Stimulated activated naive CD8-positive, alpha-beta T cell treated with anti-CD3 and anti-CD28 coated beads, Interleukin-15, Interleukin-2, amounts not matched to agents 100 ng/mL and 50 ng/mL, for 24 hours (primary cell): ENCODE results near the gene ODAD4.
"Not testable (repeated sequence)": the region's sequence is repeated elsewhere in the genome, so short reads cannot be mapped to it uniquely, and the experiment has no call there.

Source experiments
- H3K27ac Mint-ChIP-seq: one replicate; pipeline ENCODE4 v1.8.0; 2021; ENCODE audit warnings: mild to moderate bottlenecking, mixed read lengths
- H3K27me3 Mint-ChIP-seq: one replicate; pipeline ENCODE4 v1.8.0; 2021; ENCODE audit warnings: mixed read lengths
- H3K36me3 Mint-ChIP-seq: one replicate; pipeline ENCODE4 v1.8.0; 2021; ENCODE audit warnings: low read depth, mixed read lengths
- H3K4me1 Mint-ChIP-seq: one replicate; pipeline ENCODE4 v1.8.0; 2021; ENCODE audit warnings: low read depth, mixed read lengths
- H3K4me3 Mint-ChIP-seq: one replicate; pipeline ENCODE4 v1.8.0; 2021; ENCODE audit warnings: mild to moderate bottlenecking, mixed read lengths
- H3K9me3 Mint-ChIP-seq: one replicate; pipeline ENCODE4 v1.8.0; 2021; ENCODE audit warnings: mixed read lengths

The ODAD4 gene

GRCh38 chr17:41919840-41920579 lies 10.4 kb upstream of the ODAD4 start:
- Mint-ChIP-seq H3K4me1 (peaks cover 32% of the 10 kb centered on the region), H3K4me3 (peak overlapping the region; percentile 92), H3K27me3 (no peaks in the 10 kb centered on the region), H3K27ac (no peak overlapping the region), H3K9me3 (no peaks in the 10 kb centered on the region), H3K36me3 (peaks cover 7% of the 10 kb centered on the region)

DNA sequence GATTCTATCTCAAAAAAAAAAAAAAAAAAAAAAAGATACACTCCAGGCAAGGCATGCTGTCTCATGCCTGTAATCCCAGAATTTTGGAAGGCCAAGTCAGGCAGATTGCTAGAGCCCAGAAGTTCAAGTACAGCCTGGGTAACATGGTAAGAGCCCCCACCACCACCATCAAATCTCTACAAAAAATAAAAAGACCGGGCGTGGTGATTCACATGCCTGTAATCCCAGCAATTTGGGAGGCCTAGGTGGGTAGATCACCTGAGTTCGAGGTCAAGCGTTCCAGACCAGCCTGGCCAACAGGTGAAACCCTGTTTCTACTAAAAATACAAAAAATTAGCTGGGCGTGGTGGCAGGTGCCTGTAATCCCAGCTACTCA lies 9.8 kb upstream of the ODAD4 start:
- H3K36me3 Mint-ChIP-seq = peaks cover 6% of the 10 kb centered on the region
- no peak overlapping the region for H3K4me3 Mint-ChIP-seq
- H3K27me3 Mint-ChIP-seq = no peaks in the 10 kb centered on the region
- H3K27ac Mint-ChIP-seq = no peak overlapping the region
- H3K4me1 Mint-ChIP-seq = peaks cover 30% of the 10 kb centered on the region
- no peaks in the 10 kb centered on the region for H3K9me3 Mint-ChIP-seq

DNA sequence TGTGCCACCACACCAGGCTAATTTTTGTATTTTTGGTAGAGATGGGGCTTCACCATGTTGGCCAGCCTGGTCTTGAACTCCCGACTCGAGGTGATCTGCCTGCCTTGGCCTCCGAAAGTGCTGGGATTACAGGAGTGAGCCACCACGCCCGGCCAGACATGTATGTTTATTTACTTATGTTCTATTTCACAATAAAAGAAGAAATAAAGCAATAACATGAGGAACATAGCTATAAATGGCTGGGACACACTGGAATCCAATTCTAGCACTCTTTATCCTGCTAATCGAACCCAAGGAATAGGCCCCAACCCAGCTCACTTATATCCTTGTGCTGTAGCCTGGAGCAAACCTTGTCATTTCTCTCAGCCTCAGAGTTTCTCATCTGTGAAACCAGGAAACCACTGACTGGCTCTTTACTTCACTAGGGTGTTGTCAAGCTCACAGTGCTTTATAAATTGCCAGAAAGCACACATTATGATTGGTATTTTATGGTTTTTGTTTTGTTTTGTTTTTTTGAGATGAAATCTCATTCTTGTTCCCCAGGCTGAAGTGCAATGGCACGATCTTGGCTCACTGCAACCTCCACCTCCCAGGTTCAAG lies 4.3 kb upstream of the ODAD4 start:
- H3K4me1 Mint-ChIP-seq = peaks cover 21% of the 10 kb centered on the region
- no peak overlapping the region for H3K4me3 Mint-ChIP-seq
- no peak overlapping the region for H3K27ac Mint-ChIP-seq

GRCh38 chr17:41928693-41929251 lies 1.6 kb upstream of the ODAD4 start:
- no peaks in the 10 kb centered on the region for H3K27me3 Mint-ChIP-seq
- peaks cover 29% of the 10 kb centered on the region for H3K4me1 Mint-ChIP-seq
- no peaks in the 10 kb centered on the region for H3K9me3 Mint-ChIP-seq
- H3K36me3 Mint-ChIP-seq = no peaks in the 10 kb centered on the region
- peak overlapping the region; percentile 98 for H3K27ac Mint-ChIP-seq
- peak overlapping the region; percentile 99 for H3K4me3 Mint-ChIP-seq

More for the DNA sequence above, 4.3 kb upstream of the ODAD4 start:
- Mint-ChIP-seq H3K36me3 (no peaks in the 10 kb centered on the region), H3K27me3 (no peaks in the 10 kb centered on the region), H3K9me3 (no peaks in the 10 kb centered on the region)

DNA sequence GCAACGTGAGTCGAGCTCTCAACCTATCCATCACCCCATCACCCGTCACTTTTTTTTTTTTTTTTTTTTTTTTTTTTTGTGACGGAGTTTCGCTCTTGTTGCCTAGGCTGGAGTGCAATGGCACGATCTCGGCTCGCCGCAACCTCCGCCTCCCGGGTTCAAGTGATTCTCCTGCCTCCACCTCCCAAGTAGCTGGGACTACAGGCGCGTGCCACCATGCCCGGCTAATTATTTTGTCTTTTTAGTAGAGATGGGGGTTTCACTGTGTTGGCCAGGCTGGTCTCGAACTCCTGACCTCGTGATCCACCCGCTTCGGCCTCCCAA lies 378 bp downstream of the ODAD4 start:
- Mint-ChIP-seq H3K27ac (peak overlapping the region; percentile 98), H3K4me1 (peaks cover 29% of the 10 kb centered on the region), H3K4me3 (peak overlapping the region; percentile 99)

DNA sequence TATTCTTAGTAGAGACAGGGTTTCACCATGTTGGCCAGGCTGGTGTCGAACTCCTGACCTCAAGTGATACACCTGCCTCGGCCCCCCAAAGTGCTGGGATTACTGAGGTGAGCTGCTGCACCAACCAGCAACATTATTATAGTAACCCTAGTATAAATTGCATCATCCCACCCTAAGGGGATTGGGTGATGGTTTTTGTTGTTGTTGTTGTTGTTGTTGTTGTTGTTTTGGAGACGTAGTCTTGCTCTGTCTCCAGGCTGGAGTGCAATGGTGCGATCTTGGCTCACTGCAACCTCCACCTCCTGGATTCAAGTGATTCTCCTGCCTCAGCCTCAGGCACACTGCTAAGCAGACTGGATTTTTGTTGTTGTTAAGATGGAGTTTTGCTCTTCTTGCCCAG lies 1.3 kb downstream of the ODAD4 start:
- peaks cover 29% of the 10 kb centered on the region for H3K4me1 Mint-ChIP-seq
- not testable (repeated sequence) for H3K9me3 Mint-ChIP-seq, H3K27me3 Mint-ChIP-seq, H3K36me3 Mint-ChIP-seq, H3K27ac Mint-ChIP-seq, H3K4me3 Mint-ChIP-seq

More for the DNA sequence above, 378 bp downstream of the ODAD4 start:
- H3K27me3 Mint-ChIP-seq, H3K9me3 Mint-ChIP-seq, H3K36me3 Mint-ChIP-seq: not testable (repeated sequence)

GRCh38 chr17:41932816-41933389 lies 2.5 kb downstream of the ODAD4 start:
- Mint-ChIP-seq H3K27me3 (no peaks in the 10 kb centered on the region), H3K4me3 (no peak overlapping the region), H3K4me1 (peaks cover 29% of the 10 kb centered on the region), H3K9me3 (no peaks in the 10 kb centered on the region), H3K36me3 (no peaks in the 10 kb centered on the region), H3K27ac (no peak overlapping the region)

DNA sequence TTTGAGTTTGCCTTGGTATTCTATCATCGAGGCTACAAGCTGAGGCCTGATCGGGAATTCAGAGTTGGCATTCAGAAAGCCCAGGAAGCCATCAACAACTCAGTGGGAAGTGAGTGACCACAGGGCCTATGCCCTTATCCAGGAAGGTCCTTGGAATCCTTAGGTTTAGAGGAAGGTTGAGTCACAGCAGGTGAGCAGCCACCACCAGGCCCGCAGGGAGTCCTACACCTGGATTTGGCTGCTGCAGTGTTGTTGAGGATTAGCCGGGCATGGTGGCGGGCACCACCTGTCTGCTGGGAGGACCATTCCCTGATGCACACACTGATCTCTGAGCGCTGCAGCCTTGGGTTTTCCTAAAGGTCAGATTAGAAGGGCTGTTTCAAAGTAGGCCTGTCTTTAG lies 5.2 kb downstream of the ODAD4 start:
- H3K9me3 Mint-ChIP-seq = no peaks in the 10 kb centered on the region
- no peaks in the 10 kb centered on the region for H3K36me3 Mint-ChIP-seq
- peaks cover 10% of the 10 kb centered on the region for H3K4me1 Mint-ChIP-seq
- H3K4me3 Mint-ChIP-seq = no peak overlapping the region
- H3K27ac Mint-ChIP-seq = no peak overlapping the region
- H3K27me3 Mint-ChIP-seq = no peaks in the 10 kb centered on the region

DNA sequence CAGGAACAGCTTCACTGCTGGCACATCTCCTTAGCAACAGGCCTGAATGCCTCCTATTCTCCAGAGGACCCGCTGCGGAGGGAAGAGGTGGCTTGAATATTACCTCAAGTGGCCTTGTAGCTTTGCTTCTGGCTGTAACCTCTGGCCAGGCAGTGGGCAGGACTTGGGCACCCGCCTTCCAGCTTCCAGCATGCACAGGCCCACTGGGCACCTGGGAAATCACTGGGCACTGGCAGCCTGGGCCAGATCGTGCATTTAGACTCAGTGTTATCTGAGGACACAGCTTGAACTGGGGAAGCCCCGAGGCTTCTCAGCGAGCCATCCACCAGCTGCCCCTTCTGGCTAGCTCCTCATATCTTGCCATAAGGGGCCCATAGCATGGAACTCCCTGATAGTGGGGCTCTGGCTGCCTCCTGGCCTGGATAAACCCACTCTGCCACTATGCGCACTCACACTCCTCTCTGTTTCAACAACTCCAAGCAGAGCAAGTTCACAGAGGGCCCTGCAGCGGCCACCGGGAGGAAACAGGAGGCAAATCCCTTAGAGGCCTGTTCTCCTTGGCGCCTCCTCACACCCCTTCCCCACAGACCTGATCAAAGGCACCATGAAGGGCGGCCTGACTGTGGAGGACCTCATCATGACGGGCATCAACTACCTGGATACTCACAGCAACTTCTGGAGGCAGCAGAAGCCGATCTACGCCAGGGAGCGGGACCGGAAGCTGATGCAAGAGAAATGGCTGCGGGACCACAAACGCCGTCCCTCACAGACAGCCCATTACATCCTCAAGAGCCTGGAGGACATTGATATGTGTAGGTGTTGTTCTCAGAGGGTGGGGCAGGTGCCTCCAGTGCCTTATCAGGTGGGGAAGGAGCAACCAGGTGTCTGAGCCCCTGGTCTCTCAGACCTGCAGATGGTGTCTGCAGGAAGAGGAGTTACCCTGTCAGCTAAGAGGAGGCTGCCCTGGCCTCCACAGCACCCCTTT lies 7.8 kb downstream of the ODAD4 start:
- no peak overlapping the region for H3K27ac Mint-ChIP-seq

DNA sequence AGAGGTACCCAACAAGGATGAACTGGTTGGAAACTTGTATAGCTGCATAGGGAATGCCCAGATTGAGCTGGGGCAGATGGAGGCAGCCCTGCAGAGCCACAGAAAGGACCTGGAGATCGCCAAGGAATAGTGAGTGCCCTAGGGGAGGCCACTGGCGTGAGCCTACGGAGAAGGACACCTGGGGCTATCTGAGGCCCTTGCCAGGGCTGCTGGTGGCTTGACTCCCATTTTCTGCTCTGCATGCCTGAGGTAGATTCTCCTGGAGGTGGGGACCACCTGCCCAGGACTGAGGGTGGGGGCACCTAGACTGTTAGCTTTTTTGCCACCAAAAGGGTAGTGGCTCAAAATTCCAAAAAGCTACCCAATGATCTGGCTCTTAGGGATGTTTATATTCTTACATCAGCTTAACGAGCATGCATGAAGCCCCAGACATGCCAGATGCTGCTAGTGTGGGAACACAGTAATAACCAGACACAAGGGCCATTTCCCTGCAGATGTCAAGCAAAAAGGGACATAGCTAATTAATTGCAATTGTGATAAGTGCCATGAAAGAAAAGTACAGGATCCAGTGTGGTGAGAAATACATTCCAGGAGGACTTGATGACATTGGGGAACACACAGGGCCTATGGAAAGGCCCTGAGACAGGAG lies 8.8 kb downstream of the ODAD4 start:
- H3K27ac Mint-ChIP-seq = no peak overlapping the region
- H3K4me1 Mint-ChIP-seq = no peaks in the 10 kb centered on the region

More for the DNA sequence above, 7.8 kb downstream of the ODAD4 start:
- H3K4me3 Mint-ChIP-seq = no peak overlapping the region
- H3K27me3 Mint-ChIP-seq = no peaks in the 10 kb centered on the region
- no peaks in the 10 kb centered on the region for H3K36me3 Mint-ChIP-seq
- H3K9me3 Mint-ChIP-seq = no peaks in the 10 kb centered on the region
- no peaks in the 10 kb centered on the region for H3K4me1 Mint-ChIP-seq

GRCh38 chr17:41939693-41940090 lies 9.3 kb downstream of the ODAD4 start:
- H3K4me3 Mint-ChIP-seq = no peak overlapping the region
- no peaks in the 10 kb centered on the region for H3K9me3 Mint-ChIP-seq
- no peaks in the 10 kb centered on the region for H3K27me3 Mint-ChIP-seq
- H3K27ac Mint-ChIP-seq = no peak overlapping the region
- no peaks in the 10 kb centered on the region for H3K4me1 Mint-ChIP-seq
- no peaks in the 10 kb centered on the region for H3K36me3 Mint-ChIP-seq

More for the DNA sequence above, 8.8 kb downstream of the ODAD4 start:
- Mint-ChIP-seq H3K36me3 (no peaks in the 10 kb centered on the region), H3K27me3 (no peaks in the 10 kb centered on the region), H3K4me3 (no peak overlapping the region), H3K9me3 (no peaks in the 10 kb centered on the region)

GRCh38 chr17:41941168-41941567 lies 10.8 kb downstream of the ODAD4 start:
- H3K9me3 Mint-ChIP-seq = no peaks in the 10 kb centered on the region
- H3K27ac Mint-ChIP-seq = no peak overlapping the region
- no peaks in the 10 kb centered on the region for H3K27me3 Mint-ChIP-seq

GRCh38 chr17:41942626-41943373 lies 12.4 kb downstream of the ODAD4 start:
- Mint-ChIP-seq H3K4me3 (no peak overlapping the region), H3K27me3 (no peaks in the 10 kb centered on the region), H3K36me3 (no peaks in the 10 kb centered on the region), H3K4me1 (no peaks in the 10 kb centered on the region), H3K9me3 (no peaks in the 10 kb centered on the region), H3K27ac (no peak overlapping the region)

More at GRCh38 chr17:41941168-41941567, 10.8 kb downstream of the ODAD4 start:
- Mint-ChIP-seq H3K4me1 (no peaks in the 10 kb centered on the region), H3K36me3 (no peaks in the 10 kb centered on the region), H3K4me3 (no peak overlapping the region)

DNA sequence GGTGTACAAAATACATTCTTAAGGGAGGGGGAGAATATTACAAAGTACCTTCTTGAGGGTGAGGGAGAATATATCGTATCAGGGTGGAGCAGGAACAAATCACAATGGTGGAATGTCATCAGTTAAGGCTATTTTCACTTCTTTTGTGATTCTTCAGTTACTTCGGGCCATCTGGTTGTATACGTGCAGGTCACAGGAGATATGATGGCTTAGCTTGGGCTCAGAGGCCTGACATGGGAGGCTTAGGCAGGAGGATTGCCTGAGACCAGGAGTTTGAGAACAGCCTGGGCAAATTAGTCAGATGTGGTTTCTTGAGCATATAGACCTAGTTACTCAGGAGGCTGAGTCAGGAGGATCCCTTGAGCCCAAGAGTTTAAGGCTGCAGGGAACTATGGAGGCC lies 13.1 kb downstream of the ODAD4 start:
- Mint-ChIP-seq H3K27me3 (no peaks in the 10 kb centered on the region), H3K9me3 (no peaks in the 10 kb centered on the region), H3K27ac (no peak overlapping the region), H3K4me3 (no peak overlapping the region), H3K4me1 (no peaks in the 10 kb centered on the region), H3K36me3 (no peaks in the 10 kb centered on the region)
